GM23248 (cell line): ENCODE data around the gene MGMT.

Experiments
- EZH2 ChIP-seq: fragments of 200-600 bp; sonication (generic); IDR thresholded peaks from 2 replicates; pipeline ENCODE4 v1.6.1; 2018; ENCODE audit warnings: antibody characterized with exemption, mild to moderate bottlenecking; ENCODE audit not compliant: insufficient read depth, poor library complexity, severe bottlenecking
- EZH2phosphoT487 ChIP-seq: fragments of 200-600 bp; sonication (generic); IDR thresholded peaks from 2 replicates; pipeline ENCODE4 v1.6.1; 2018; ENCODE audit warnings: antibody characterized with exemption, moderate library complexity, mild to moderate bottlenecking, low read depth; ENCODE audit not compliant: insufficient read depth

DNA sequence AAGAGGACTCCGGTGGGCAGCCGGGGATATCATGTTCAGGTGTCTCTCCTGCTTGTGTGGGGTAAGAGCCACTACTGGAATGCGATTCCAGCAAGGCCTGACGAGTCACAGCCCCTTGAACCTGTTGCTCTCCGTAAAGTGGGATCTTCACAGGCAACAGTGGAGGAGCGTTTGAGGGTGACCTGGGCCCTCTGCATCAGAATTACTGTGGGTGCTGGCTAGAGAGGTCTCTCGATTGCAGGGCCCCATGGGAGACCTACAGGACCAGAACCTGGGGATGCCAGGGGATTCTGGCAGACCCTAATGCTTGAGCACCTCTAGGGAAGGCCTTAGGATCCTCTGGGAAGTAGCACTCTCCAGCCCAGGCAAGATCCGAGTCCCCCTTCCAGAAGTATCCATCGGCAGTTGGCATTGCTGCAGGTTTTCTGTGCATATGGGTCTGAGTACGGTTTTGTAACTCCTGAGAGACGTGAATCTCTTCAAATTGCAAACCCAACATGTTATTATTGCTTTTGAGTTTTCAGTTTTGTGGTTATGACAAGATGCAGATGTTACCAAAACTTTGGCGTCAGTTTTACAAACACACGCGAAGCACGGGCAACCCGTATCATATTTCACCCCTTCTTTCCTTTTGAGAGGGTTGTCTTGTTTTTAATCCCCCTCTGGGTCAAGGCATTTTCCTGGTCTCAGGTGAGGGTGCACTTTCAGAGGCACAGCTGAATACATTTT is 4.6 kb downstream of the MGMT start:
- no peak for TF ChIP-seq EZH2
- TF ChIP-seq EZH2phosphoT487 = no peak
